Kidney (tissue), 14 donors: ENCODE data around the gene SLC8A2. TPM values are rescaled to one million over a fixed set of nuclear protein-coding genes. Genes with fewer than 3 reads are reported as not detected.

Experiments used
- DNase-seq, 5 donors: peaks; one replicate each; pipeline ENCODE4 v3.0.0-alpha.2; 2013 to 2020
- FAIRE-seq: peaks from 2 replicates; lab custom pipeline; 2012; peaks lifted over from hg19 to GRCh38; lab: Jason Lieb, UNC
- H3K27ac ChIP-seq, 2 donors: one replicate each; pipeline ENCODE4 v1.7.0; 2013; ENCODE audit warnings: low read depth in 2 of 2, low read length in 2 of 2, inconsistent platforms in 1 of 2
- H3K27me3 ChIP-seq: one replicate; pipeline ENCODE4 v1.7.1; 2013; ENCODE audit warnings: low read length, inconsistent platforms; ENCODE audit not compliant: control insufficient read depth, insufficient read depth
- H3K36me3 ChIP-seq, 3 donors: one replicate each; pipeline versions ENCODE4 v1.7.0 to v1.7.1; 2013; ENCODE audit warnings: low read length in 3 of 3, control low read depth in 1 of 3, inconsistent platforms in 1 of 3; ENCODE audit not compliant: insufficient read depth in 3 of 3, control insufficient read depth in 2 of 3
- H3K4me1 ChIP-seq, 3 donors: one replicate each; pipeline versions ENCODE4 v1.7.0 to v1.7.1; 2013; ENCODE audit warnings: low read length in 3 of 3, inconsistent platforms in 1 of 3, low read depth in 1 of 3; ENCODE audit not compliant: control insufficient read depth in 2 of 3, insufficient read depth in 2 of 3
- H3K4me3 ChIP-seq, 3 donors: one replicate each; pipeline versions ENCODE4 v1.7.0 to v1.8.1; 2013; ENCODE audit warnings: low read length in 3 of 3, control low read depth in 1 of 3, inconsistent platforms in 1 of 3
- H3K9ac ChIP-seq, 3 donors: one replicate each; pipeline versions ENCODE4 v1.7.0 to v1.7.1; 2013; ENCODE audit warnings: low read length in 3 of 3, control low read depth in 1 of 3, inconsistent platforms in 1 of 3
- H3K9me3 ChIP-seq, 3 donors: one replicate each; pipeline versions ENCODE4 v1.7.0 to v1.7.1; 2013; ENCODE audit warnings: low read length in 3 of 3, control low read depth in 1 of 3, inconsistent platforms in 1 of 3; ENCODE audit not compliant: control insufficient read depth in 2 of 3, insufficient read depth in 1 of 3
- CTCF ChIP-seq: IDR thresholded peaks from 3 replicates; pipeline ENCODE4 v1.5.1; 2012; ENCODE audit warnings: mild to moderate bottlenecking, moderate library complexity, borderline replicate concordance; ENCODE audit not compliant: insufficient read depth; ENCODE audit errors: extremely low read depth
- intact Hi-C: fragments of 100-400 bp; cut with DNase I; formaldehyde crosslinking; loops from one replicate; pipeline ENCODE4 v1.11.1; 2022
- polyA plus RNA-seq: library from polyadenylated mRNA; stranded (reverse); fragments of 350-450 nt; fragmentation: Illumina TruSeq; extraction: RNeasy Lipid Tissue Mini Kit (QIAGEN cat#74804); gene quantifications from one replicate; pipeline ENCODE4 v1.2.3, GENCODE V29; 2014; ENCODE audit warnings: low read depth, low replicate concordance; ENCODE audit not compliant: insufficient read depth
- total RNA-seq: library from RNA; stranded (reverse); fragmentation: NEBNext Ultra II Directional; extraction: Animal tissue kit (Norgen Biotek cat#: 25700); gene quantifications from one replicate; pipeline ENCODE4 v1.2.1, GENCODE V29; 2021
- donor health status: control.
- donor health status: control.
- donor health status: control.
- donor health status: control.
- donor health status: control.
- donor health status: DM: yes; HTN: yes; CAD: no.
- donor health status: Normal renal cell carcinoma (clear cell type).

SLC8A2 gene
- total and polyA plus RNA-seq, 2 donors from 2014 or later, result 0.94 TPM; not detected in 1

GRCh38 chr19:47475465-47475864 is 3.8 kb upstream of the SLC8A2 start:
- no peak for TF ChIP-seq CTCF

GRCh38 chr19:47473336-47473735 is 1.6 kb upstream of the SLC8A2 start:
- no peak overlapping the region for H3K9ac ChIP-seq
- no peaks in the 10 kb centered on the region for H3K4me1 ChIP-seq
- H3K9me3 ChIP-seq, result no peaks in the 10 kb centered on the region
- intact Hi-C loops, result no loop called here
- DNase-seq (no peak), FAIRE-seq (no peak)
- H3K27me3 ChIP-seq, result peaks cover 2% of the 10 kb centered on the region
- no peaks in the 10 kb centered on the region for H3K36me3 ChIP-seq
- H3K4me3 ChIP-seq, result no peak overlapping the region
- TF ChIP-seq CTCF, result no peak
- no peak overlapping the region for H3K27ac ChIP-seq

More at GRCh38 chr19:47475465-47475864, 3.8 kb upstream of the SLC8A2 start:
- DNase-seq (no peak), FAIRE-seq (no peak)
- no peaks in the 10 kb centered on the region for H3K9me3 ChIP-seq
- H3K27ac ChIP-seq, result no peak overlapping the region
- no peaks in the 10 kb centered on the region for H3K4me1 ChIP-seq
- no peak overlapping the region for H3K4me3 ChIP-seq
- H3K27me3 ChIP-seq, result peaks cover 2% of the 10 kb centered on the region
- no peak overlapping the region for H3K9ac ChIP-seq
- intact Hi-C loops, result no loop called here
- H3K36me3 ChIP-seq, result no peaks in the 10 kb centered on the region

- Histone ChIP-seq H3K9me3 (no peaks in the 10 kb centered on the region), H3K36me3 (no peaks in the 10 kb centered on the region), H3K4me3 (no peak overlapping the region), H3K27me3 (peaks cover 2% of the 10 kb centered on the region), H3K9ac (no peak overlapping the region), H3K27ac (no peak overlapping the region), H3K4me1 (no peaks in the 10 kb centered on the region)
- DNase-seq, result no peak
- TF ChIP-seq CTCF, result no peak
- FAIRE-seq, result no peak
- intact Hi-C loops, result no loop called here
These were observed 336 bp downstream of the SLC8A2 start for GRCh38 chr19:47471381-47471732.
